ENCODE results near the gene GNAI3.

Gene GNAI3

DNA sequence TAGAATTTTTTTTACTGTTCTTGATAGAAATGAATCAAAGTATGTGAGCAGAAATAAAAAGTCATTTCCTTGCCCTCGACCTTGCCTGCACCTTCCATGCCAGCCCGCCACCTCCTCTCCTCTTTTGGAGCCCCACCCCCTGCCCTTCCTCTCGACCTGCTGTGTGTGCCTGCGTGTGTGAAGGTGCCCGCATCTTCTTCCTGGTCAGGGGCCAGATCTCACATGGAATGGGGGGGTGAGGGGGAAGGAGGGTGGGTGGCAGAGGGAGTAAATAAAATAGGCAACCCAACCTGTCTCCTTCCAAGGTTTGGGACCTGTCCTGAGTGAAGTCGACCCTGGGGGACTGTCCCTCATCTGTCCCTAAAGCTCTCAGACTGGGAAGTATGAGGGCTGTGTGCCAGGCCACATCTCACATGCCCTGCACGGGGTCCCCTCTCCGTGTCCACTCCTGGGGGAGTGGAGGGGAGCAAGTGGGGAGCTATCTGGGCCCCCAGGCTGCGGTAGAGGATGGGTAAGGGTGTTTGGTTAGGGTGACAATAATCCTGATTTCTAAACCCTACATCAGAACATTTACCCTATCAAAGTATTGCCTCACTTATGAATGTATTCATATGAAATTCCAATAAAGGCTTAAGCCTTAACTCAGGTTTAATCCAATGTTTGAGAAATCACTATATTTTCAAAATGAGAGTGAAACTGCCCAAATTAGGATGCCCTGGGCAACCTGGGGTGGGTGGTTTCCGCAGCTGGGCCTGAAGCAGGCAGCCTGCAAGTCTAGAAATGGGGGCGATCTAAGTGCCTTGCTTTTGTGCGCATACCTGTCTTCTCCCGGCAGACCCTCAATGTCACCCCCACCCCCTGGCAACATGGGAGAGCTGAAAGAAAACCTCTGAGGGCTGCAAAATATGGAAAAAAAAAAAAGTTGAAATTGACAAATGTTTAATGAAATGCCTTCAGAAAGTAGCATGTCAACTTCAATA, 86.6 kb downstream of the GNAI3 start:
- Histone ChIP-seq H3K4me1 (ENCODE audit: control insufficient read depth in 5 of 5, insufficient read depth in 5 of 5, low read length in 5 of 5) (peaks cover 2 to 14% (median 10%) of the 10 kb centered on the region in 5 donors), H3K9me3 (ENCODE audit: control insufficient read depth in 5 of 5, low read length in 5 of 5) (no peaks in the 10 kb centered on the region), H3K36me3 (ENCODE audit: control insufficient read depth in 5 of 5, insufficient read depth in 5 of 5, low read length in 5 of 5) (peaks cover 0 to 18% (median 15%) of the 10 kb centered on the region in 5 donors), H3K9ac (ENCODE audit: low read length in 5 of 5) (no peak overlapping the region), H3K4me3 (ENCODE audit: low read depth in 1 of 5, low read length in 5 of 5) (no peak overlapping the region), H3K27me3 (ENCODE audit: control insufficient read depth in 5 of 5, insufficient read depth in 4 of 5, low read length in 5 of 5) (no peaks in the 10 kb centered on the region), H3K27ac (ENCODE audit: low read depth, low read length) (no peak overlapping the region)

DNA sequence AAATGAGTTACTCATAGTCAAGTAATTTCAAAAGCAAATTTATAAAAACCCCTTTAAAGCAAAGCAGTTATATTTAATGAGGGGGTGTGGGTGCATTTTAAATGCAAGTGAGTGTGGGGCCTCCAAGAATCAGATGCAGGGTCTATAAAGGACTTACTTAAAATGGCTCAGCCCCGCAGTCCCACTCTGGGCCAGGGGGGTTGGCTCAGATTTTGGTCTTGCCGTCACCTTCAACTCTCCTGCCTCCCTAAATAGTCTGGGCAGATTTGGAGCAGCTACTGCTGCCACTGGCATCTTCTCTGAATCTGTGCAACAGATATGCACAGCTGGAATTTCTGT, 87.4 kb downstream of the GNAI3 start:
- H3K36me3 ChIP-seq (ENCODE audit: control insufficient read depth in 5 of 5, insufficient read depth in 5 of 5, low read length in 5 of 5): peaks cover 0 to 14% (median 11%) of the 10 kb centered on the region in 5 donors
- no peak overlapping the region for H3K9ac ChIP-seq (ENCODE audit: low read length in 5 of 5)
- peak overlapping the region in 1 of 5 donors; percentile 9 for H3K4me3 ChIP-seq (ENCODE audit: low read depth in 1 of 5, low read length in 5 of 5)
- no peak overlapping the region for H3K27ac ChIP-seq (ENCODE audit: low read depth, low read length)
- H3K4me1 ChIP-seq (ENCODE audit: control insufficient read depth in 5 of 5, insufficient read depth in 5 of 5, low read length in 5 of 5): peaks cover 2 to 19% (median 11%) of the 10 kb centered on the region in 5 donors
- no peaks in the 10 kb centered on the region for H3K9me3 ChIP-seq (ENCODE audit: control insufficient read depth in 5 of 5, low read length in 5 of 5)
- no peaks in the 10 kb centered on the region for H3K27me3 ChIP-seq (ENCODE audit: control insufficient read depth in 5 of 5, insufficient read depth in 4 of 5, low read length in 5 of 5)

DNA sequence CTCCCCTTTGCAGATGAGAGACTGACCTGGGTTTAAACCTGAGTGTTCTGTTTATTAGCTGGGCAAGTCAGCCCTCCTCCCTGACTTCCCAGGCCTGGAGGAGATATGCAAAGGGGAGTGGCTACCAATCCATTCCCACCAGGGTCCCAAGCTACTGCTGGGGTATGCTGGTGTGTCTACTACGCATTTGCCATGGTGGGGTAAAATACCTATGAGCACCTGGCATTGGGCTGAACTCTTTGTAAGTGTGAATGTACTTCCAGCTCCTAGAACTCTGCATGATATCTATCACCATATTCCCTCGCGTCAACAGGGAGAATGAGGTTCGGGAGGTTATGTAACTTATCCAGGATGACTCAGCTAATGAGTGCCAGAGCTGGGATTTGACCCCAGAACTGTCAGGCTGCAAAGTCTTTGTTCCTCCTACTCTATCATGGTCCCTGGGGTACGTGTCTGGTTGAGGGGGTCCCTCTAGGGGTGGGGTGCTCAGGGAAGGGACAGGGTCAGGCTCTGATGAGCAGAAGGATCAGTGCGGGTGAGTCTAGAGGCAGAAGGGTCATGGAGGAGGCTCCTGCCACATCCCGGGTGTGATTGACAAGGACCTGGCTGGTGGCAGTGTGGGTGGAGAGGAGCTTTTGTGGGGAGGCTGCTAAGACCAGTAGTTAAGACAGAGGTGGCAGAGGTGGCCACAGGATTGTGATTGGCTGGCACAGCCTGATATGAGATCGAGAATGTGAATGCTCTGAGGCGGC, 88.0 kb downstream of the GNAI3 start:
- Histone ChIP-seq H3K27me3 (ENCODE audit: control insufficient read depth in 5 of 5, insufficient read depth in 4 of 5, low read length in 5 of 5) (no peaks in the 10 kb centered on the region), H3K27ac (ENCODE audit: low read depth, low read length) (no peak overlapping the region), H3K36me3 (ENCODE audit: control insufficient read depth in 5 of 5, insufficient read depth in 5 of 5, low read length in 5 of 5) (peaks cover 0 to 8% (median 5%) of the 10 kb centered on the region in 5 donors), H3K4me3 (ENCODE audit: low read depth in 1 of 5, low read length in 5 of 5) (peak overlapping the region in 1 of 5 donors; percentile 9), H3K9ac (ENCODE audit: low read length in 5 of 5) (no peak overlapping the region), H3K4me1 (ENCODE audit: control insufficient read depth in 5 of 5, insufficient read depth in 5 of 5, low read length in 5 of 5) (peaks cover 2 to 19% (median 11%) of the 10 kb centered on the region in 5 donors), H3K9me3 (ENCODE audit: control insufficient read depth in 5 of 5, low read length in 5 of 5) (no peaks in the 10 kb centered on the region)

DNA sequence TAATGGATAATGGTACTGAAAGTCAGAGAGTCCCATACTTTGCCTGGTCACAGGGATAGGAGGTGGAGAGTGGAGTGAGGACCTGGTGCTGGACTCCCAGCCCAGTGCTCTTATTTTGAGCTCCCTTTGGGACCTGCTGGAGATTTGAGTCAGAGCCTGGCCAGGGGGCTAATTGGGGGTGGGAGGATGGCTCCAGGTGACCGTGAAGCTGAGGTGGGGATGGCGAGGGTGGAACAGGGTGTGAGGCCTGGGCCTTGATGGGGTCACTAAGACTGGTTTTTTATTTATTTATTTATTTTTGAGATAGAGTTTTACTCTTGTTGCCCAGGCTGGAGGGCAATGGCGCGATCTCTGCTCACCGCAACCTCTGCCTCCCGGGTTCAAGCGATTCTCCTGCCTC, 89.0 kb downstream of the GNAI3 start:
- Histone ChIP-seq H3K4me3 (ENCODE audit: low read depth in 1 of 5, low read length in 5 of 5) (no peak overlapping the region), H3K4me1 (ENCODE audit: control insufficient read depth in 5 of 5, insufficient read depth in 5 of 5, low read length in 5 of 5) (peaks cover 2 to 19% (median 11%) of the 10 kb centered on the region in 5 donors), H3K9ac (ENCODE audit: low read length in 5 of 5) (no peak overlapping the region), H3K36me3 (ENCODE audit: control insufficient read depth in 5 of 5, insufficient read depth in 5 of 5, low read length in 5 of 5) (no peaks in the 10 kb centered on the region), H3K9me3 (ENCODE audit: control insufficient read depth in 5 of 5, low read length in 5 of 5) (no peaks in the 10 kb centered on the region), H3K27me3 (ENCODE audit: control insufficient read depth in 5 of 5, insufficient read depth in 4 of 5, low read length in 5 of 5) (no peaks in the 10 kb centered on the region), H3K27ac (ENCODE audit: low read depth, low read length) (no peak overlapping the region)

DNA sequence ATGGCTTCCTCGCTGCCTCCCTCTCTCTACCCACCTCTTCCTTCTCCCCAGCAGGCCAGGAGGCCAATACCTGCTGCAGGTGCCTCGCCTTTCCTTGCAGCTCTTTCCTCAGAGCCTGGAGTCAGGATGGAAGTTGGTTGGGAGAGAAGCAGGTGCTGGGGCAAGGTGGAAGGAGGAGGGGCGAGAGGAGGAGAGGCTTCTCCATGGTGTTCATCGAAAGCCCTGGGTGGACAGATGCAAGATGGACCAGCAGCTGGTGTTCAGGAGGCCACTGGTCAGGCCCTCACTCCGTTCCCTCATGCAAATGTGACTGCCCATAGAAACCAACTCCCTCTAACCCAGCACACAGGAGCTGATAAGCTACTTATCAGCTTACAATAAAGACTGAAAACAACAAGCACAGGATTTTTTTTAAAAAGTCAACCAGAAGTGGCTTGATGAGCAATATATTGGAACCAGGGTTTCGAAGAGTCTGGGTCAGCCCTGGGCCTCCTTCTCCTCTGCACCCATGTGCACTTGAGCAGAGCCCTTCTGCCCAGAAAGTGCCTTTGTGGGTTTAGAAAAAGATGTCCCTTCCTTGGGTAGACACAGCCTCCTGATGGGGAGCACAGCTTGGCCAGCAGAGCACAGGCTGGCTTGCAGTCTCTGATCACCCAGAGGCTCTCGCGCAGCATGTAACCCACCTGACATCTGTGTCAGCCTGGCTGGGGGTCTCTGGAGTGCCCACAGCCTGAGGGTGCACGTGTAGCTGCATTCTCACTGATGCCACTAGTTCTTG, 90.8 kb downstream of the GNAI3 start:
- no peak overlapping the region for H3K9ac ChIP-seq (ENCODE audit: low read length in 5 of 5)
- no peak overlapping the region for H3K27ac ChIP-seq (ENCODE audit: low read depth, low read length)
- H3K36me3 ChIP-seq (ENCODE audit: control insufficient read depth in 5 of 5, insufficient read depth in 5 of 5, low read length in 5 of 5): no peaks in the 10 kb centered on the region
- H3K27me3 ChIP-seq (ENCODE audit: control insufficient read depth in 5 of 5, insufficient read depth in 4 of 5, low read length in 5 of 5): no peaks in the 10 kb centered on the region
- H3K9me3 ChIP-seq (ENCODE audit: control insufficient read depth in 5 of 5, low read length in 5 of 5): no peaks in the 10 kb centered on the region
- H3K4me3 ChIP-seq (ENCODE audit: low read depth in 1 of 5, low read length in 5 of 5): no peak overlapping the region
- H3K4me1 ChIP-seq (ENCODE audit: control insufficient read depth in 5 of 5, insufficient read depth in 5 of 5, low read length in 5 of 5): peaks cover 2 to 27% (median 19%) of the 10 kb centered on the region in 5 donors

DNA sequence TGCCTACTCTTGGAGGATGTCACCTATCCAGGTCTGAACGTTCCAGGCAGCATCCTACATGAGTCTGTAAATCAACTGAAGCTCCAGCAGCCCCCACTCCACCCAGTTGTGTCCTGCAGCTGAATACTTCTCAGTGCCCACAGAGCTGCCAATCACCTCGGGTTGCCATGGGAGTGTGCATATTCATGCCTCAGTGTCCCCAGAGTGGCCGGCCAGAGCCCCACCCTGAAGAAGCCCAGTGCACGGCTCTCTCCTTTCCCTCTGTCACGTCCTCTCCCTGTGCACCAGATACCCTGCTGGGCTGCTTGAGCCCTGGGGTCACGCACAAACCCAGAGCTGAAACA, 91.4 kb downstream of the GNAI3 start:
- no peak overlapping the region for H3K27ac ChIP-seq (ENCODE audit: low read depth, low read length)
- H3K4me3 ChIP-seq (ENCODE audit: low read depth in 1 of 5, low read length in 5 of 5): no peak overlapping the region
- H3K36me3 ChIP-seq (ENCODE audit: control insufficient read depth in 5 of 5, insufficient read depth in 5 of 5, low read length in 5 of 5): no peaks in the 10 kb centered on the region
- no peaks in the 10 kb centered on the region for H3K9me3 ChIP-seq (ENCODE audit: control insufficient read depth in 5 of 5, low read length in 5 of 5)
- H3K9ac ChIP-seq (ENCODE audit: low read length in 5 of 5): no peak overlapping the region
- peaks cover 2 to 27% (median 19%) of the 10 kb centered on the region in 5 donors for H3K4me1 ChIP-seq (ENCODE audit: control insufficient read depth in 5 of 5, insufficient read depth in 5 of 5, low read length in 5 of 5)
- no peaks in the 10 kb centered on the region for H3K27me3 ChIP-seq (ENCODE audit: control insufficient read depth in 5 of 5, insufficient read depth in 4 of 5, low read length in 5 of 5)

DNA sequence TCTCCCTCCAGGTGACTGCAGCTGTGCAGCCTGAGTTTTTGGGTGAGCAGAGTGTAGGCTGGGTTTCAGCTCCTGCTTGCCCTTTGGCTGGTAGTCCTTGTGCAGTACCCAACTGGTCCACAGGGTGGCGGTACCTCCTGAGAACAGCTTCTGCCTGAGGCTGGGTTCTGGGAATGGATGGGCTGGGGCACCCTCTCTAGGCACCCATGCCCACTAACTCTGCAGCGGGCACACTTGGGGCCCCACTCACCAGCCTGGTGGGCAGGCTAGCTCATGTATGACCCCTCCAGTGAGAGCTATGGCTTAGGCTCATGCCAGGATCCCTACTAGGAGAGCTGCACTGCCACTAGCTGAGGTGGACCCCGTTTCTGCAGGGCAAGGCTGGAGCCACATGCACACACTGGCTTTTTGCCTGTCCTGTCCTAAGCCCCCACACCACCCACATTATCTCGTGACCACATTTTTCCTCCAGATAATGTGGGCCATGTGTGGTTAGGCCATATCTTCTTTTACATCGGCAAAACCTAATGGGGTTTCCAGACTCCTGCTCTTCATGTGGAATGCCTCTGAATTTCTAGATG, 92.0 kb downstream of the GNAI3 start:
- H3K27me3 ChIP-seq (ENCODE audit: control insufficient read depth in 5 of 5, insufficient read depth in 4 of 5, low read length in 5 of 5): no peaks in the 10 kb centered on the region
- H3K36me3 ChIP-seq (ENCODE audit: control insufficient read depth in 5 of 5, insufficient read depth in 5 of 5, low read length in 5 of 5): no peaks in the 10 kb centered on the region
- no peak overlapping the region for H3K4me3 ChIP-seq (ENCODE audit: low read depth in 1 of 5, low read length in 5 of 5)
- H3K4me1 ChIP-seq (ENCODE audit: control insufficient read depth in 5 of 5, insufficient read depth in 5 of 5, low read length in 5 of 5): peaks cover 2 to 27% (median 19%) of the 10 kb centered on the region in 5 donors
- H3K9ac ChIP-seq (ENCODE audit: low read length in 5 of 5): no peak overlapping the region
- H3K27ac ChIP-seq (ENCODE audit: low read depth, low read length): no peak overlapping the region
- no peaks in the 10 kb centered on the region for H3K9me3 ChIP-seq (ENCODE audit: control insufficient read depth in 5 of 5, low read length in 5 of 5)

DNA sequence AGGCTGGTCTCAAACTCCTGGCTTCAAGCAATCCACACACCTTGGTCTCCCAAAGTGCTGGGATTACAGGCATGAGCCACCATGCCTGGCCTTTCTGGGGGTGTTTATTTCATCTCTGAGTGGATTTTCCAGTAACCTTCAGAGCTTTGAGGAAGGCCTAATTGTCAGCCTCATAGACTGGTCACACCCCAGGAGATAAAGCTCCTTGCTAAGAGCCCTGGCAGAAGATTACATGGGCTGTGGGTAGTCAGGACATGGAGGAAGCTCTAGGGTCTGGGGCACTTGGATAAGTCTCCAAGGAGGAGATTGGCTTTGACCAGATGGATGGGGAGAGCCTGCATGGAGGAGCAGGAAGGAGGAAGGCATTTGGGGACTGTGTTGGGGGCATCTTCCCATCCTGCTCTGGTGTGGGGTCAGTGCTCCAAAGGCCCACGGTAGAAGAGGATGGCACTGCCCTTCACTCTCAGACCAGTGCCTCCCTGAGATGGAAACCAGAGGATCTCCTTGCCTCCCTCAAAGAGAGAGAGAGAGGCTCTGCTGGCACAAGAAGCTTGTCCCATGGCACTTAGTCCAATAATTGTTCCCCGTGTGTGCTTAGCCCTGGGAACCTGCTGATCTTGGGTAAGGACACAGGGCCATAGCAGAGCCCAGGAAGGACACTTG, 92.8 kb downstream of the GNAI3 start:
- H3K4me3 ChIP-seq (ENCODE audit: low read depth in 1 of 5, low read length in 5 of 5): no peak overlapping the region
- no peak overlapping the region for H3K27ac ChIP-seq (ENCODE audit: low read depth, low read length)
- H3K9ac ChIP-seq (ENCODE audit: low read length in 5 of 5): no peak overlapping the region
- no peaks in the 10 kb centered on the region for H3K27me3 ChIP-seq (ENCODE audit: control insufficient read depth in 5 of 5, insufficient read depth in 4 of 5, low read length in 5 of 5)
- H3K9me3 ChIP-seq (ENCODE audit: control insufficient read depth in 5 of 5, low read length in 5 of 5): no peaks in the 10 kb centered on the region
- no peaks in the 10 kb centered on the region for H3K36me3 ChIP-seq (ENCODE audit: control insufficient read depth in 5 of 5, insufficient read depth in 5 of 5, low read length in 5 of 5)
- H3K4me1 ChIP-seq (ENCODE audit: control insufficient read depth in 5 of 5, insufficient read depth in 5 of 5, low read length in 5 of 5): peaks cover 0 to 21% (median 15%) of the 10 kb centered on the region in 5 donors

DNA sequence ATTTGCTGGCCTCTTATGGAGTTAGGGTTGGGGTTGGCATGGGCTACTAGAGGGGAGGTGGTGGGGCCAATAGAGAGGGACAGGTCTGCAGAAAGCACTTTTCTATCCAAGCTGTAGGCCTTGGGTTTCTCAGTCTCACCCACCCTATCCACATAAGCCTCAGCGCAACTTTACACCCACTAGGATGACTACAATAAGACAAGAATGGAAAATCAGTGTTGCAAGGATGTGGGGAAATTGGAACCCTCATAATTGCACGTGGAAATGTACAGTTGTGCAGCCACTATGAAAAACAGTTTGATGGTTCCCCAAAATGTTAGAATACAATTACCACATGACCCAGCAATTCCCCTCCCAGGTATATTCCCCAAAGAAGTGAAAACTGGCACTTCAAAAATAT, 93.4 kb downstream of the GNAI3 start:
- Histone ChIP-seq H3K4me3 (ENCODE audit: low read depth in 1 of 5, low read length in 5 of 5) (no peak overlapping the region), H3K4me1 (ENCODE audit: control insufficient read depth in 5 of 5, insufficient read depth in 5 of 5, low read length in 5 of 5) (peaks cover 0 to 15% (median 10%) of the 10 kb centered on the region in 5 donors), H3K9me3 (ENCODE audit: control insufficient read depth in 5 of 5, low read length in 5 of 5) (no peaks in the 10 kb centered on the region), H3K36me3 (ENCODE audit: control insufficient read depth in 5 of 5, insufficient read depth in 5 of 5, low read length in 5 of 5) (no peaks in the 10 kb centered on the region), H3K9ac (ENCODE audit: low read length in 5 of 5) (no peak overlapping the region), H3K27ac (ENCODE audit: low read depth, low read length) (no peak overlapping the region), H3K27me3 (ENCODE audit: control insufficient read depth in 5 of 5, insufficient read depth in 4 of 5, low read length in 5 of 5) (no peaks in the 10 kb centered on the region)
